DMS79 (cell line): ENCODE results near the gene TTC9C.
"Not testable (repeated sequence)": the region's sequence is repeated elsewhere in the genome, so short reads cannot be mapped to it uniquely, and the experiment has no call there.

Experiments used
- DNase-seq: peaks from one replicate; lab custom pipeline; 2025; lab: John Stamatoyannopoulos, UW

Gene TTC9C

GRCh38 chr11:62728171-62728988, at the start of gene TTC9C:
TSS of gene TTC9C (plus strand) at chr11:62728486. CDS start at chr11:62728849, 363 bp downstream.
- DNase-seq = peak; percentile 78

- DNase-seq = peak; percentile 72
Measured at GRCh38 chr11:62678770-62679696, 49.3 kb upstream of the TTC9C start, which contains the start of gene UBXN1. TSS of gene UBXN1 (minus strand) at chr11:62679073. CDS start at chr11:62678923, 150 bp downstream.

GRCh38 chr11:62680825-62681240, 47.5 kb upstream of the TTC9C start:
- DNase-seq = peak; percentile 3

- DNase-seq = no peak
Measured at GRCh38 chr11:62682518-62682917, 45.8 kb upstream of the TTC9C start.

- no peak for DNase-seq
Measured at GRCh38 chr11:62687508-62688396, 40.5 kb upstream of the TTC9C start.

GRCh38 chr11:62688491-62688890, 39.8 kb upstream of the TTC9C start:
- DNase-seq = no peak

- DNase-seq = no peak
Measured at GRCh38 chr11:62689421-62690183, 38.7 kb upstream of the TTC9C start, which contains the start of gene LRRN4CL. TSS of gene LRRN4CL (minus strand) at chr11:62689530. CDS start at chr11:62688508, 1,022 bp downstream.

- DNase-seq = not testable (repeated sequence)
Measured at GRCh38 chr11:62693624-62694023, 34.7 kb upstream of the TTC9C start.

GRCh38 chr11:62694455-62695167, 33.7 kb upstream of the TTC9C start:
- peak; percentile 6 for DNase-seq

- no peak for DNase-seq
Measured at GRCh38 chr11:62702246-62702645, 26.0 kb upstream of the TTC9C start.

- not testable (repeated sequence) for DNase-seq
Measured at GRCh38 chr11:62703921-62704320, 24.4 kb upstream of the TTC9C start.

GRCh38 chr11:62705413-62705812, 22.9 kb upstream of the TTC9C start:
- DNase-seq = peak; percentile 33

- peak; percentile 92 for DNase-seq
Measured at GRCh38 chr11:62705880-62706849, 22.1 kb upstream of the TTC9C start.

GRCh38 chr11:62706850-62707247, 21.4 kb upstream of the TTC9C start:
- no peak for DNase-seq

- peak; percentile 96 for DNase-seq
Measured at GRCh38 chr11:62707277-62707861, 20.9 kb upstream of the TTC9C start, which contains the start of the genes BSCL2 and GNG3. TSS of gene BSCL2 (minus strand) at chr11:62707424. CDS start at chr11:62707195, 229 bp downstream. TSS of gene GNG3 (plus strand) at chr11:62707676. CDS start at chr11:62708296, 620 bp downstream.

- peak; percentile 43 for DNase-seq
Measured at GRCh38 chr11:62708392-62708791, 19.9 kb upstream of the TTC9C start.

- peak; percentile 88 for DNase-seq
Measured at GRCh38 chr11:62708793-62709192, 19.5 kb upstream of the TTC9C start.
